M059J (cell line): Measurements from ENCODE around the gene RS1. TPM values are rescaled to one million over a fixed set of nuclear protein-coding genes. Genes with fewer than 3 reads are reported as not detected.

ENCODE experiments used
- DNase-seq: peaks from one replicate; pipeline ENCODE4 v3.0.0-alpha.2; 2012; ENCODE audit warnings: low read depth
- total RNA-seq: library from RNA; depleted of rRNA; stranded (reverse); fragments of >200 nt; shearing (Covaris generic); gene quantifications from 2 replicates; pipeline ENCODE4 v1.2.3, GENCODE V29; 2014; rRNA removed

The RS1 gene
- not detected in 2 replicates for total RNA-seq

DNA sequence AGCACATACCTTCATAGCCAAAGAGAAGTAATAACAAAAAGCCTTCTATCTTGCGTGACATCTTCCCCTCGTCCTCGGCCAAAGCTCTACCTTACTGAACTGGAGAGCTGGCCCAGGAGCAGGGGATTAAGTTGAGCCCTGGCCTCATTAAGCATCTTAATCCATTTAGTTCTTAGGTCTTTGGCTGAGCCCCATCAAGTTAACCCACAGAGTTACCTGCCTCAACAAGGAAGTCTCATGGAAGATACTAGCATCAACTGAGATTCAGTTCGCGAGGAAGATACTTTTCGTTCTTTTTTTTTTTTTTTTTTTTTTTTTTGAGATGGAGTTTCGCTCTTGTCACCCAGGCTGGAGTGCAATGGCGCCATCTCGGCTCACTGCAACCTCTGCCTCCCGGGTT, at the start of gene RS1:
Gene RS1, minus strand, starts transcription at position 101 of the 400 bp plus-strand sequence. Its CDS starts 40 bp downstream, at position 61.
- DNase-seq = no peak

DNA sequence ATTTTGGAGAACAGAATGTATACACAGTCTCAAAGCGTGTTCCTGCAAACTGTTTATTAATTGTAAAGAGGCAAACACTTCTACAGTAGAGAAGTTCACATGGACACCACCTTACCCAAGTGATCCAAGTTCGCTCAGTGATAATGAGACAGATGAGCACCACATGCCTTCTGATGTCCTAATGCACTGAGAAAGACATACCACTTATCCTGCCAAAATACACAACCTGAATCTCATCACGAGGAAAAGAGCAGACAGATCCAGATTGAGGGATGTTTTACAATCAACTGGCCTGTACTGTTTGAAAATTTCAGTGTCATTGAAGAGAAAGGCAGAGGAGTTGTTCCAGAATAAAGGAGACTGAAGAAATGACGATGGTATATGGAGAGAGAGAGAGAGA, 47.9 kb upstream of the RS1 start:
- no peak for DNase-seq

DNA sequence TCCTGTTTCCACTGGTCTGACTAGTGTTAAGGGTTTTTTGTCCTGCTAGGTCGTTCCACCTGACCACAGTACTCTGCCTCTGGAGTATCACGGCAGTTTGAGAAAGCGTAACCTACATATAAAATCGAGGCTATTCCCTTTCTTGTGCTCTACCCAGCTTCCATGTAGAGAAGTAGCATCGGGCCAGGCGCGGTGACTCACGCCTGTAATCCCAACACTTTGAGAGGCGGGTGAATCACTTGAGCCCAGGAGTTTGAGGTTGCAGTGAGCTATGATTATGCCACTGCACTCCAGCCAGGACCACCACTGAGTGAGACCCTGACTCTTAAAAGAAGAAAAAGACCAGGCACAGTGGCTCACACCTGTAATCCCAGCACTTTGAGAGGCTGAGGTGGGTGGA, 43.0 kb upstream of the RS1 start:
- peak; percentile 64 for DNase-seq

DNA sequence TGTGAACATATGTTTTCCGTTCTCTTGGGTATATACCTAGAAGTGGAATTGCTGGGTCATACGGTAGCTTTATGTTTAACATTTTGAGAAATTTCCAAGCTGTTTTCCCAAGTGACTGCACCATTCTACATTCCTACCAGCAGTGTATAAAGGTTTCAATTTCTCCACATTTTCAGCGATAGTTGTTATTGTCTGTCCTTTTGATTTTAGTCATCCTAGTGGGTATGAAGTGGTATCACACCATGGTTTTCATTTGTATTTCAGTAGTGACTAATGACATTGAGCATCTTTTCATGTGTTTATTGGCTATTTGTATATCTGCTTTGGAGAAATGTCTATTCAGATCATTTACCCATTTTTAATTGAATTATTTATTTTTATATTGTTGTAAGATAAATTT, 37.9 kb upstream of the RS1 start:
- no peak for DNase-seq

DNA sequence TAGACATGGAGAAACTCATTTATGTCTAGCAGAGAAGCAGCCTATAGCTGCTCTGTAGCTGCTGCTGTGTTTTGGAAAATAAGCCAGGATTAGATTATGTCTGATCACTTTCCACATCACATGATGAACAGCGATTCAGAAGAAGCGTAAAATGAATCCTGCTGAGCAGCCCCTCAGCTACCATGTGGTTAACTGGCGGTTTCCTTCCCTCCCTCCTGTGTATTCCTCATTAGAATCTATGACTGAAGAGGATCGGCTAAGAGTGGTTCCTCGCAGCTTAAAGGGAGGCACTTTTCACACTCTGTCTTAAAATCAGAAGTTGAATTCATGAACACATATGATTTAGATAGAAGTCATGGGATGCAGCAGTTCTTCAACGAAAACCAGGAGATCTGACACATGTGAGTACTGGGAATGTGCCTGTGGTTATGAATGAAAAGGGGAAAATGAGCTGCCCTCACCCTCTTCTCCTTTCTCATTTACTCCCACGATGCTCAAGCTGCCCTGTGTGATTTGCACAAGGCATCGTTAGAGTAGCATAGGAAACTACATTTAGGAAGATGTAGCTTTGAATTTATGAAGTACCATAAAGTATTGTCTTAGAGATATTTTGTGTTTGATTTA, 35.6 kb upstream of the RS1 start, which contains the start of gene PPEF1:
Gene PPEF1, plus strand, starts transcription at position 220 of the 624 bp plus-strand sequence. Its CDS starts 136 bp downstream, at position 356.
- DNase-seq = no peak

DNA sequence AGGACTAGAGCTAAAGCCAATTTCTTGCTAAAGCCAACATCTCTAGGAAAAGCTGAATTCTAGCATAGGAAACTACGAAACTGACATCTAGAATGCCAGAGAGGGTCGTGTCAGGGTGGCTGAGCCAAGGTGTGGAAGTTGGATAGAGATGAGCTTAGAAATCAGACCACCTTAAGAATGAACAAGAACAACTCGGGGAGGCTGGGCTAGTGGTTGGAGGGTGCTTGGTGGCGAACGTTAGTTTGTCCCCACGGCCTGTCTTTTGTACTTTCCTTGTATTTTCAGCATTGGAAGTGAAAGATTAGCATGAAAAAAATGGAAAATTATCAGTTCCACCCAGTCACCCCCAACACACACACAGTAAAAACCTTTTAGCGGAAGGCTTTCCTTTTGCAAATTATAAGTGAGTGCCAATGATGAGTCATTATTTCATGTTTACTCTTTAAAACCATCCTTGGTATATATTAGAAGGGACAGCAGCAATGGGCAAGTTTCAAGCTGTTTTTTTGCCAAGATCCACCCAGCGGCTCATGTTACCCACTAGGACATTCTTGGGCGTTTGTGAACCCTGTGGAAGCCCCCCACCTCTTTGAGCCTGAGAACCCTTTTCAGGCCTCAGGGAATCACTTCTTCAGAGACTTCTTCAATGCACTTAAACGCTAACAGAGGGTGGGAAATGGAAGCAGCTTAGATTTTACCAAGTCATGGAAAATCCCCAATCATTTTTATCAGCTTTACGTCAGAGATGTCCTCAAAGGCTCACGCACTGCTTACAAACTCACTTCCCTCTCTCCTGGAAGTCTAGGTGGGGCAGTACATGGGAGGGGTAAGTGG, 30.7 kb upstream of the RS1 start:
- DNase-seq = peak; percentile 76

DNA sequence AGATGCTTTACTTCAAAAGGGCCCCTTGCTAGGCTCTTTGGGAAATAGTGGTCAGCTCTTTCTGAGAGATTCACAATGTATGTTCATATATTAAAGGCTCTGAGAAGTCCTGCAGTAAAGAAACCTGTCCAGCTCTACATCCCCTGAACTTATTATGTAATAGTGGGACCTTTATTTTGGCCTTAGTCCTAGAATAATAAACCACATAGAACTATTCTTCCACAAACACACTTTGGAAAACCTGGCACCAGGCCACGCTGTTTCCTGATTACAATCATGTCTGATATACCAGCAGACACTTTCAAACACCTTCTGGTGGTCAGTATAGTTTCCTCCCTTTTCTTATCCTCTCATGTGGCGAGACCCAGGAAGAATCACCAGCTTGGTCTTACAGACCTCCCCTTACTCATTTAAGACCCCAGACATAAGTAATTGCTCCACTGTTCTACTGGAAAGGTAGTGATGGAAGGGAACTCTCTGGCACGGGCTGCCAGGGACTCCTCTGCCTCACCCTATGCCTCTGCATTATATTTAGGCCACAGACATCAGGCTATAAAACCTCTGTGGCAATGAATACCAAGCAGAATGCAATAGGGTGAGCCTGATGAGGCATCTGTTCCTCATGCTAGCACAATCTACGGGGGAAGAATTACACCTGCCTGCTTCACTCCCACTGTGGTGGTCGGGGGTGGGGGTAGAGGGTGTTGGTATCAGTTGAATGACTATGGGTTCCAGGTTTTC, 29.9 kb upstream of the RS1 start:
- DNase-seq = peak; percentile 79

DNA sequence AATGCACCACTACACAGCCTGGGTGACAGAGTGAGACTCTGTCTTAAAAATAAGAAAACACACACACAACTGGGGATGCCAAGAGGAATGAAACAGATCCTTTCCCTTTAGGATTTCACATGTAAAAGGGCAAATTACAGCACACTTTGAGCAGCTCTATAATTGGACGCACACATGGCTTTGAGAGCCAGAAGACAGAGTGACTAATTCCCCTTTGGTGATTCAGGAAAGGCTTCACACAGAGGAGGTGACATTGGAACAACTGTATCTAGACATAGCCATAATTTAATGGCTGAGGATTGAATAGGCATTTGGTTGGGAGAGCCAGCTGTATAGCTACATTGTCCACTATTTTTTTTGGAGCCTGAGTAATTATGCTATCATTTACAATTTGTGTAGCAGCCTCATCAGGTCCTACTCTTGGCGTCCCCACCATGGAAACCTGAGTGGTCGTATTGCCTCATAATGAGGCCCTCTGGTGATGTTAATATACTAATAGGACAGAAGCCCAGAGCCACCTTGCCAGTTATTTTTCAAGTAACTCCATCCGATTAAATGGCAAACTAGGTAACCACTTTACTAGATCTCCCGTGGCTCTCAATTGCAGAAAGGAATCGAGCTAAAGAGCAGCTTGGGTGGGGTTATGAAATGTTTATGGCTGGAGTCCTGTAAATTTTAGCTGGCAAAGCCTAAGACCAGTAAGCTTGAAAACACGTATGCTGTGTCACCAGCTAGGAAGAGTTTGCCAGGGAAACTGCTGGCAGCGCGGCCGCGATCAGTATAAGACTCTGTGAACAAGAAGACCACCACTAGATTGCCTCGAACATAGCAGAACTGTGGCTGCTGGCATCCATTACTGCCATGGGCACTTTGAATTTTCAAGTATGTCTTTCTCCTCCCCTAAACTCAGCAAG, 27.1 kb upstream of the RS1 start:
- DNase-seq = peak; percentile 31

DNA sequence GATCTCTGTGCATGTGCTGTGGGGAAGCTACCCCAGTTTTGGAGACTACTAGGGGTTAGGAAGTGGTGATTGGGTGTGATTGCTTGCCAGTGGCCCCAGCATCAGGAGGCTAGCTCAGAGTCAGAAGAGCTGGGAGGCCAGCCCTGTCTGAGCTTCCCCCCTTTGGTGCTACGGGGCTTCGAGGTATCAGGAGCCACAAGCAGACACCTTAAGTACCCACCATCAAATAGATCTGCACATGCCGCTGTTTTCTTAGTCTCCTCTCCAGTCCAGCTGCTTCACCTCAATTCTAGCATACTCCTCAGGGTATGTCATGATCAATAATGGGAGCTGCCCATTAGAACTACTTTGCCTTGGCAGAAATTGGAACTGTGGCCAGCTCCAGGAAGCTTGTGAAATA, 24.7 kb upstream of the RS1 start:
- no peak for DNase-seq

DNA sequence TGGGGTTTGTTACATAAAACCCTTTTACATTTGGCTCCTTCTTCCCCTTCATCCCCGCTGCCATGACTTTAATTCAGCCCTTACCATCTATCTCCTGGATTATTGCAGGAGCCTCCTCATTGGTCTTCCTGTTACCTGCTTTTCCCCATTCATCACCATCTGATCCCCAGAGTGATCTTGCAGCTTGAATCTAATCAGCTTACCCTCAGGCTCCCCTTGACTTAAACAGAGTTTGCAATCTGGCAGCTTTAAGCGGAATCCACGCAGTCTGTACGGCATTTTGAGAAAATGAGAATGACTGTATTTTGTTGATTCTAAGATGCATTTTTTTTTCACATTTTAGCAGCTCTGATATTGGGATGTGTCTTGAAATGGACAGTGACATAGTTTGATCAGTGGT, 20.6 kb upstream of the RS1 start:
- DNase-seq = no peak

DNA sequence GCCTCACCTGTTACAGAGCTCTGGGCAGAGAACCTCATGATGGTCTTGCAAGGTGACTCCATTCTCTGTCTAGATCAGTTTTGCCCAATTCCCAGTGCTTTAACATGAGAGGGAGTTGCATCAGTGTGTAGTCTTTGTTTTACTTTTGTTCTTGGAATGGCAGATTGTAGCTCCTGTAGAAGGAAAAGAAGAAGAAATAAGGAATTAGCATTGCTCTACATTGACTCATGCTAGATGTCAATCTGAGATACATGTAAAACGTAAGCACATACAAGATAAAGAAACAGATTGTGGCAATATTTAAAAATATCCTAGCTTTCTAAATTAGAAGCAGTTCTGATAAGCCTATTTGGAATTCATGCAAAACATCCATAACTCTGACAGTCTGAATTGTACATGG, 19.5 kb upstream of the RS1 start:
- DNase-seq = no peak

DNA sequence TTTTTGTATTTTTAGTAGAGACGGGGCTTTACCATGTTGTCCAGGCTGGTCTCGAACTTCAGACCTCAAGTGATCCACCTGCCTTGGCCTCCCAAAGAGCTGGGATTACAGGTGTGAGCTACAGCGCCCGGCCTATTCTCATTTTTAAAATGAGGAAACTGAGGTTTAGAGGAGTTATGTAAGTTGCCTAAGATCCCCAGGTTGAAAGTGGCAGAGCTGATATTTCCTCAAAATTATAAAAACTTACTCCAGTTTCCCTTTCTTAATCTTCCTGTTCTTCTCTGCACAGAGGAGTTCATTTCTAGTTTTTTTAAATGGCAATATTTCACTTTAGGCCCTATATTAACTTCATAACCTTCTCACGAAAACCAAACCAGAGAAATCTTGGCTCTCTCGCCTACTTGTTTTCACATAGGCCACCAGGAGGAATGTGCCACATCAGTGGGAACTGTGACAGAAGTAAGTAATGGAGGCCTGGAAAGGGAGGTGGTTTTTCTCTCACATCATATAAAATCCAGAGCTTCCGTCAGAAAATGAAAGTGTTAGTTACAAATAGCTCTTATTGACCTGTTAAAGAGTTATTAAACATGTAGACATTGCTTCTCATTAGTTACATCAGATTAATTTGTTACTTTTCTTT, 16.1 kb upstream of the RS1 start:
- DNase-seq = no peak

DNA sequence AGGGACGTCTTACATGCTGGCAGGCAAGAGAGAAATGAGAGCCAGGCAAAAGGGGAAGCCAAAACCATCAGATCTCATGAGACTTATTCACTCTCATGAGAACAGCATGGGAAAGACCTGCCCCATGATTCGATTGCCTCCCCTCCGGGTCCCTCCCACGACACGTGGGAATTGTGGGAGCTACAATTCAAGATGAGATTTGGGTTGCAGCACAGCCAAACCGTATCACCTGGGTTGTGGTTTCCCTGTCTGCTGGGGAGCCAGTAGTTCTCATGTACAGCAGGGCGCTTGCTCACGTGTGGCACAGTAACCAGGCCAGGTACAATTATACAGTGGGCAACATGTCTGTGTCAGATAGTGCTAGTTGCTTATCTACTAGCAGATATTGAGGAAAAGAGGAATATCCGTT, 11.1 kb upstream of the RS1 start:
- no peak for DNase-seq

DNA sequence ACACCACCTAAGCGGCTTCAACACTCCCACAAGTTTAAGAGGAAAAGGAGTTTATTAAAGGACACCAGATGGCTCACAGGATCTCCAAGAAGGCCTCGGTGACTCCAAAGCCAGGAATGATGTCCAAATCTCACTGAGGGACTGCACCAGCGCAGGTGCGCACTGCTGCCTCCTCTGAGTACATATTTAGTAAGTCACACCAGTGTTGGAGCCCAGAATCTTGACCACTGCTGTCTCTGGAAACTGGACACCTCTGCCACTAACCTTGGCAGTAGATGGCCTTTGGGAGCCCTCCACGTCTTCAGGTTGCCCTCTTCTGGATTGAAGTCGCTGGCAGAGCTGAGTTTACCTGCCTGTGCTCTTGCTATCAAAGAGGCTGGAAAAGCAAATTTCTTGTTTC, 10.1 kb upstream of the RS1 start:
- no peak for DNase-seq

DNA sequence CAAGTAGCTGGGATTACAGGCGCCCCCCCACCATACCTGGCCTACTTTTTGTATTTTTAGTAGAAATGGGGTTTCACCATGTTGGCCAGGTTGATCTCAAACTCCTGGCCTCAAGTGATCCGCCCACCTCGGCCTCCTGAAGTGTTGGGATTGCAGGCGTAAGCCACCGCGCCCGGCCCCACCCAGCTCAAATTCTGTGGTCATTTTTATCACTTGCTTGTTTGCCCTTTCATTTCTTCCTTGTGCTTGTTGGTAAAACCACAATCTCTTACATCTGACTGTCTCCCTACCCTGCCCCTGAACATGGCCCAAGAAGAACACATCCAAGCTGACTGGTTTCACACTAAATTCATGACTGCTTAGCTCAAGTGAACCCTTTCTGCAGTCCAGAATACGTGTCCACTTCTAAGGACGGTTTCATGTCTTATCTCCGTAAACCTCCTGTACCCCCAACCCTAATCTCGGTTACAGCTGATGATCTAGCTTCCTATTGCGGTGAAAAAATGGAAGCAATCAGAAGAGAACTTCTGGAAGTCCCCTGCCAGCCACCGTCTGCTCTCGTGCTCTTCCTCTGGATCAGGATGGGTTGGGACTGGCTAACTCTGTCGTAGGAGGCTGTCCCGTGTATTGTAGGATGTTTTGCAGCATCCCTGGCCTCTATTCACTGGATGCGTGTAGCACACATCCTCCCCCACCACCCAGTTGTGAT, 5.4 kb upstream of the RS1 start:
- no peak for DNase-seq

DNA sequence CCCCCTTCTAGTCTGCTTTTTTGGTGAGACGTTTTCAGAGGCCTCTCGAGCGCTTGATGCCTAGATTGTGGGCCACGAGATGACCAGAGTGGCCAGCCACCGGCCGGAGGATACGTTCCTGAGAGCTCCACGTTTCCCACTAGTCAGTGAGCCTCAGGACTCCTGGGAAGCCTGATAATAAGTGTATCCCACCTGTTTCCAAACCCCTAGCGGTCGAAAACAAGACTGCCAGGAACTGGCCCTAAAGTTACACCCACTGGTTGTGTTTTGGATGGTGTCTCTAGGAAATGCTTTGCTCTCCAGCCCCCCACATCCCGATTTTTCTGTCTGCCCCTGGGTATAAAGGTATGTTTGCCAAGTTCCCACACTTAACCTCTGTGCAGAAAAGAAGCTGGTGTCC, 4.6 kb upstream of the RS1 start:
- DNase-seq = no peak

DNA sequence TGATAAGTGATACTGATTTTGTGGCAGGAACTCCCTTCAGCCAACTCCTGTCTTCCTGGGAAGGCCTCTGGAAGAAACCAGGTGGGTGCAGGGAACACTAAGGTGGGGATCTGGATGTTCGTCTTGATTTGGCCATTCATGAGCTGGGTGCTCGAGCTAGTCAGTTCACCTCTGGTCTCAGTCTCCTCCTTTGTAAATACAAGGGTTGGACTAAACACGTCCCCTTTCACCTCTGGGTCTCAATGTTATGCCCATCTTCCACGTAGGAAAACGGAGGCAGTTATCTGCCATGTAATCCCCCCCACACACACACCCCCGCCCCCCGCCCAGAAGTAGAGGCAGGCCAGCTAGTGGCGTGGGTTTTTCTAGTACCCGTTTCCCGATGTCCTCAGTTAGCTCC, 4.1 kb upstream of the RS1 start:
- no peak for DNase-seq

DNA sequence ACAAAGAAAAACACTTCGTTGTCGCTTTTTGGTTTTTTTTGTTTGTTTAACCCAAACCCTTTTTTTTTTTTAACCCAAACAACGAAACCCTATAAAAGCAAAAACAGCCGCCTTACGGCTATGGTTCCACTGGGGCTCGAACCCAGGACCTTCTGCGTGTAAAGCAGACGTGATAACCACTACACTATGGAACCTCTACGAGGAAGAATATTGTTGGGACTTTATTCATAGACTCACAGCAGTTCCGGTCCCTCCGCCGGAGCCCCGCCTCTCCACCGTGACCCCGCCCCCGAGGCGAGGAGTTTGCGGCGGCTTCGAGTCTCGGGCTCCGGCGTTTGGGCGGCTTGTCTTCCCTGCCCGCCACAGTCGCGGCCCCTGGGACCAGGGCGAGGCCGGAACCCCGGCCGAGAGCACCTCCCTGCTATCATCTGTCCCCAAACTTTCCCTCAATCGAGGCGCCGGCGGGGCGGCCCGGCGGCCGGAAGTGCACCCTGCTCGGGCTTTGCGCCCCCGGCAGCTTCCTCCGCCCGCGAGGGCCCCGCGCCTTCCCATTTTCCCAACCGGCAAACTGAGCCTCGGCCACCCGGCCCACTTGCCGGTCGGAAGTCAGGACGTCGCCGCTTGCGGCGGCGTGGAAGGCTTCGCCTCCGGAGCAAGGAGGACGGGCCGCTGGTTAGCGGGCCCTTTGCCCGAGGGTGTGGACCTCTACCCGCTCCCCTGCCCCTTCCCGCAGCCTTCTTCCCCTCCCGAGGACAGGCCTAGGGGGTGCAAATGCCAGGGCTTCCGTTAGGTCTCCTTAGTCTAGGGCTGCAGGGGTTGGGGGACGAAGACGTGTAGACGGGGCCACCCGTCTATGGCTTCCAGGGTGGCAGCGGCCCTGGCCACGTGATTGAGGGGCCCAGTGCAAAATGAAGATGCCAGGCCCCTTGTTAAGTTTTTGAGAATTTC, 3.2 kb upstream of the RS1 start:
- peak; percentile 64 for DNase-seq

DNA sequence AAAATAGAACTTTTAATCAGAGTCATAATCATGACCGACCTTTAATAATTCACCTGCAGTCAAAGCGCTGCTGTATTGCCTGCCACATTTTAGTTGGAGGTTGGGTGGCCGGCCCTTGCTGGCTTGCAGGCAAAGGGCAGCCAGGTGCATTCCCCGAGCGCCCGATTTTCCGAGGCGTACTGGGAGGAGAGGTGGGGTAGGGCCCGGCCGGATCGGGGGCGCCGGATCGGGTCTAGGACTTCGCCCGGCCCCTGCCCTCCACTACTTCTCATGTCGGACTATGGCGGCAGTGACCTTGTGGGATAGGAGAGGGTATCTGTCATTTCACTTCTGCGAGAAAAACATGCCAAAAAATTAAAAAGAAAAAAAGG, 2.5 kb upstream of the RS1 start:
- DNase-seq = no peak
